K562 (cell line): ENCODE results near the gene ROPN1L. TPM values are rescaled to one million over a fixed set of nuclear protein-coding genes. Genes with fewer than 3 reads are reported as not detected.

Source experiments
- ATAC-seq: fragments of 200-7000 bp; cut with Tn5 transposase; 3 replicates; pipeline ENCODE4 v1.9.1; 2020; ENCODE audit warnings: moderate library complexity
- BruUV-seq: library from RNA; stranded (reverse); fragments of 400-500 nt; replicated peaks from 2 replicates; lab custom pipeline; 2021; lab: Mats Ljungman, UMichigan
- CTCF ChIA-PET: fragments of 300-600 bp; formaldehyde crosslinking; extraction: SDS; loops from one replicate; lab custom pipeline; 2021; ENCODE audit warnings: low intra/inter-chr PET ratio; lab: Yijun Ruan, JAX
- POLR2A ChIA-PET: fragments of 300-600, 350-650 bp; sonication (Branson Sonifier 250); formaldehyde crosslinking; extraction: SDS; loops from one replicate; lab custom pipeline; 2021; ENCODE audit warnings: antibody characterized with exemption, inconsistent platforms; lab: Yijun Ruan, JAX
- DNase-seq, 4 experiments: peaks; one replicate each; pipeline versions ENCODE4 v3.0.0 to v3.0.0-alpha.2; 2011 to 2018; ENCODE audit warnings: low spot score in 3 of 4, mixed read lengths in 3 of 4; ENCODE audit errors: extremely low read depth in 1 of 4
- FAIRE-seq: peaks from 2 replicates; lab custom pipeline; 2011; peaks lifted over from hg19 to GRCh38; lab: Jason Lieb, UNC
- H2AFZ ChIP-seq: 2 replicates; pipeline ENCODE4 v1.6.0; 2011; ENCODE audit warnings: low read depth, low read length, control low read depth, inconsistent platforms
- H3K27ac ChIP-seq: fragments of 200-600 bp; 3 replicates; pipeline ENCODE4 v1.8.0; 2011; ENCODE audit warnings: low read depth, mild to moderate bottlenecking, control low read depth, inconsistent platforms, low read length, moderate library complexity, mixed read lengths; ENCODE audit errors: extremely low read depth
- H3K27me3 ChIP-seq, 2 experiments: fragments of 300-600 bp in 1 of 2; 2 replicates in 1 of 2; 3 replicates in 1 of 2; pipeline versions ENCODE4 v1.6.0 to v1.8.0; 2011; ENCODE audit warnings: inconsistent platforms in 2 of 2, low read length in 2 of 2, mild to moderate bottlenecking in 1 of 2, mixed read lengths in 1 of 2, moderate library complexity in 1 of 2; ENCODE audit not compliant: control insufficient read depth in 2 of 2, insufficient read depth in 2 of 2
- H3K36me3 ChIP-seq: fragments of 300-600 bp; 3 replicates; pipeline ENCODE4 v1.8.0; 2011; ENCODE audit warnings: mild to moderate bottlenecking, low read length, inconsistent platforms; ENCODE audit not compliant: control insufficient read depth, insufficient read depth
- H3K4me1 ChIP-seq, 2 experiments: fragments of 200-600 bp in 1 of 2; replicated peaks in 1 of 2; 2 replicates in 1 of 2; 3 replicates in 1 of 2; pipeline versions ENCODE4 v1.5.1 to v1.8.0; 2011; ENCODE audit warnings: inconsistent platforms in 2 of 2, low read length in 2 of 2, mild to moderate bottlenecking in 1 of 2, mixed read lengths in 1 of 2, moderate library complexity in 1 of 2; ENCODE audit not compliant: control insufficient read depth in 2 of 2, insufficient read depth in 2 of 2
- H3K4me2 ChIP-seq: 2 replicates; pipeline ENCODE4 v1.6.1; 2011; ENCODE audit warnings: low read length, control low read depth, inconsistent platforms, mixed read lengths; ENCODE audit not compliant: insufficient read depth
- H3K4me3 ChIP-seq: fragments of 200-600 bp; sonication (generic), shearing (Covaris generic); 2 replicates; pipeline ENCODE4 v1.5.1; 2016; ENCODE audit warnings: control low read depth, inconsistent platforms
- H3K79me2 ChIP-seq: fragments of 200-600 bp; 3 replicates; pipeline ENCODE4 v1.8.0; 2011; ENCODE audit warnings: low read length, inconsistent platforms; ENCODE audit not compliant: control insufficient read depth, insufficient read depth
- H3K9ac ChIP-seq, 2 experiments: 2 replicates each; pipeline versions ENCODE4 v1.6.0 to v1.6.1; 2011; ENCODE audit warnings: low read depth in 2 of 2, low read length in 2 of 2, control low read depth in 1 of 2, inconsistent platforms in 1 of 2, mild to moderate bottlenecking in 1 of 2, mixed read lengths in 1 of 2; ENCODE audit not compliant: insufficient read depth in 1 of 2
- H3K9me1 ChIP-seq: one replicate; pipeline ENCODE4 v1.6.0; 2011; ENCODE audit warnings: inconsistent platforms, mild to moderate bottlenecking, low read length, moderate library complexity; ENCODE audit not compliant: control insufficient read depth, insufficient read depth
- H3K9me3 ChIP-seq: replicated peaks from 2 replicates; pipeline ENCODE4 v1.5.1; 2011; ENCODE audit warnings: low read depth, low read length, inconsistent platforms; ENCODE audit not compliant: control insufficient read depth, insufficient read depth
- H4K20me1 ChIP-seq: replicated peaks from 2 replicates; pipeline ENCODE4 v1.6.1; 2011; ENCODE audit warnings: low read length, inconsistent platforms, mixed read lengths; ENCODE audit not compliant: control insufficient read depth, insufficient read depth
- BHLHE40 ChIP-seq: IDR thresholded peaks from 2 replicates; pipeline ENCODE4 v1.6.1; 2011; ENCODE audit warnings: low read length, improper control_type of control experiment
- L3MBTL2 ChIP-seq: fragments of 450-650 bp; IDR thresholded peaks from 2 replicates; pipeline ENCODE4 v1.6.1; 2016; ENCODE audit warnings: mild to moderate bottlenecking, moderate library complexity
- ZBTB17 ChIP-seq: fragments of 450-650 bp; formaldehyde crosslinking; IDR thresholded peaks from 2 replicates; pipeline ENCODE4 v1.4.0; 2020; ENCODE audit warnings: mild to moderate bottlenecking
- ZSCAN29 ChIP-seq: fragments of 450-650 bp; IDR thresholded peaks from 2 replicates; pipeline ENCODE4 v1.6.1; 2017
- WGBS: fragments of 100-300 bp; shearing (Covaris generic); methylation state at CpG from one replicate; pipeline ENCODE4 v1.1.6; 2016; ENCODE audit warnings: low coverage, mixed read lengths; ENCODE audit not compliant: insufficient coverage; ENCODE audit errors: missing lambda C conversion rate; 5-methylcytosine and 5-hydroxymethylcytosine counted together
- in situ Hi-C: fragments of 300-500 bp; cut with MboI; formaldehyde crosslinking; loops from 4 replicates; pipeline ENCODE4 v1.15.0; 2018; ENCODE audit warnings: inconsistent platforms, mixed read lengths
- intact Hi-C: fragments of 100-400 bp; cut with micrococcal nuclease; formaldehyde crosslinking; loops from 2 replicates; pipeline ENCODE4 v1.14.2; 2022
- polyA plus RNA-seq, 8 experiments: library from polyadenylated mRNA; depleted of rRNA in 4 of 8; stranded (reverse) in 5 of 8; unstranded in 3 of 8; fragments of >200 nt; fragmentation: Nextera tagmentation in 2 of 8; fragmentation: Illumina TruSeq in 1 of 8; extraction: Ambion mirVana in 2 of 8; extraction: Trizol in 1 of 8; gene quantifications; 2 replicates each; pipeline versions ENCODE4 v1.2.1 to v1.2.3, GENCODE V29; 2011 to 2014; ENCODE audit warnings: inconsistent platforms in 1 of 8, missing spikeins in 1 of 8
- total RNA-seq, 7 experiments: library from RNA; depleted of rRNA in 6 of 7; stranded (reverse); fragments of >200 nt in 6 of 7; fragmentation: Illumina TruSeq in 2 of 7; extraction: Trizol in 2 of 7; gene quantifications; 2 replicates each; pipeline versions ENCODE4 v1.2.1 to v1.2.3, GENCODE V29; 2011 to 2021; ENCODE audit warnings: low replicate concordance in 1 of 7
- TF ChIP-seq, protein P1 (sequence below): fragments of 450-650 bp; IDR thresholded peaks from 2 replicates; pipeline ENCODE4 v1.6.1; 2018; ENCODE audit warnings: mild to moderate bottlenecking, low read depth; ENCODE audit not compliant: partially characterized antibody
- TF ChIP-seq, protein P2 (sequence below): sonication (generic); formaldehyde crosslinking; IDR thresholded peaks from 2 replicates; pipeline ENCODE4 v1.8.0; 2023; ENCODE audit warnings: mild to moderate bottlenecking, missing genetic modification reagents
- TF ChIP-seq, protein P3 (sequence below): fragments of 250-450 bp; sonication (Bioruptor Pico); IDR thresholded peaks from 2 replicates; pipeline ENCODE4 v1.9.0; 2021; ENCODE audit warnings: mild to moderate bottlenecking
- TF ChIP-seq, protein P4 (sequence below): fragments of 250-450 bp; sonication (Bioruptor Pico); IDR thresholded peaks from 2 replicates; pipeline ENCODE4 v1.8.0; 2021; ENCODE audit warnings: borderline replicate concordance, mild to moderate bottlenecking, moderate library complexity; ENCODE audit not compliant: poor library complexity, severe bottlenecking
- TF ChIP-seq, protein P5 (sequence below): sonication (generic); formaldehyde crosslinking; IDR thresholded peaks from 2 replicates; pipeline ENCODE4 v1.9.0; 2022; ENCODE audit warnings: mild to moderate bottlenecking, missing genetic modification reagents

The ROPN1L gene
- total and polyA plus RNA-seq, 9 of the 15 experiments (the other 6 are each of a cell fraction or from before 2014, with no cell fraction given): 0.04 to 0.85 (median 0.24) TPM; not detected in 3

DNA sequence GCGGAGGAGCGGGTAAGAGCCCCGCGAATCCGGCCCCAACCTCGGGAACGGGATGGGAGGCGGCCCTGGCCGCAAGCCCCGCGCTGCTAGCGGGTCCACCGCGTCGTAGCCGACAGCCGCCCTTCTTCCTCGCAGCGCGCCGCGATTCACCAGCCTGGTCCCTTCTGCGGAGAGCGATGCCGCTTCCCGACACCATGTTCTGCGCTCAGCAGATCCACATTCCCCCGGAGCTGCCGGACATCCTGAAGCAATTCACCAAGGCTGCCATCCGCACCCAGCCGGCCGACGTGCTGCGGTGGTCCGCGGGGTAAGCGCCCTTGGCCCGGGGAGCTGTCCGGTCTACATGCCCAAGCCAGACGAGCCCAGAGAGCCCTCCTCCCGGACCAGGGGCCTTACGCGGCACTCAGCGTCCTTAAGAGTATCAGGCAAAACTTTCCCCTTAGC, 335 bp downstream of the ROPN1L start (continued):
- TF ChIP-seq, protein P1, sequence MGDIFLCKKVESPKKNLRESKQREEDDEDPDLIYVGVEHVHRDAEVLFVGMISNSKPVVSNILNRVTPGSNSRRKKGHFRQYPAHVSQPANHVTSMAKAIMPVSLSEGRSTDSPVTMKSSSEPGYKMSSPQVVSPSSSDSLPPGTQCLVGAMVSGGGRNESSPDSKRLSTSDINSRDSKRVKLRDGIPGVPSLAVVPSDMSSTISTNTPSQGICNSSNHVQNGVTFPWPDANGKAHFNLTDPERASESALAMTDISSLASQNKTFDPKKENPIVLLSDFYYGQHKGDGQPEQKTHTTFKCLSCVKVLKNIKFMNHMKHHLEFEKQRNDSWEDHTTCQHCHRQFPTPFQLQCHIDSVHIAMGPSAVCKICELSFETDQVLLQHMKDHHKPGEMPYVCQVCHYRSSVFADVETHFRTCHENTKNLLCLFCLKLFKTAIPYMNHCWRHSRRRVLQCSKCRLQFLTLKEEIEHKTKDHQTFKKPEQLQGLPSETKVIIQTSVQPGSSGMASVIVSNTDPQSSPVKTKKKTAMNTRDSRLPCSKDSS: no peak
- TF ChIP-seq, protein P2, sequence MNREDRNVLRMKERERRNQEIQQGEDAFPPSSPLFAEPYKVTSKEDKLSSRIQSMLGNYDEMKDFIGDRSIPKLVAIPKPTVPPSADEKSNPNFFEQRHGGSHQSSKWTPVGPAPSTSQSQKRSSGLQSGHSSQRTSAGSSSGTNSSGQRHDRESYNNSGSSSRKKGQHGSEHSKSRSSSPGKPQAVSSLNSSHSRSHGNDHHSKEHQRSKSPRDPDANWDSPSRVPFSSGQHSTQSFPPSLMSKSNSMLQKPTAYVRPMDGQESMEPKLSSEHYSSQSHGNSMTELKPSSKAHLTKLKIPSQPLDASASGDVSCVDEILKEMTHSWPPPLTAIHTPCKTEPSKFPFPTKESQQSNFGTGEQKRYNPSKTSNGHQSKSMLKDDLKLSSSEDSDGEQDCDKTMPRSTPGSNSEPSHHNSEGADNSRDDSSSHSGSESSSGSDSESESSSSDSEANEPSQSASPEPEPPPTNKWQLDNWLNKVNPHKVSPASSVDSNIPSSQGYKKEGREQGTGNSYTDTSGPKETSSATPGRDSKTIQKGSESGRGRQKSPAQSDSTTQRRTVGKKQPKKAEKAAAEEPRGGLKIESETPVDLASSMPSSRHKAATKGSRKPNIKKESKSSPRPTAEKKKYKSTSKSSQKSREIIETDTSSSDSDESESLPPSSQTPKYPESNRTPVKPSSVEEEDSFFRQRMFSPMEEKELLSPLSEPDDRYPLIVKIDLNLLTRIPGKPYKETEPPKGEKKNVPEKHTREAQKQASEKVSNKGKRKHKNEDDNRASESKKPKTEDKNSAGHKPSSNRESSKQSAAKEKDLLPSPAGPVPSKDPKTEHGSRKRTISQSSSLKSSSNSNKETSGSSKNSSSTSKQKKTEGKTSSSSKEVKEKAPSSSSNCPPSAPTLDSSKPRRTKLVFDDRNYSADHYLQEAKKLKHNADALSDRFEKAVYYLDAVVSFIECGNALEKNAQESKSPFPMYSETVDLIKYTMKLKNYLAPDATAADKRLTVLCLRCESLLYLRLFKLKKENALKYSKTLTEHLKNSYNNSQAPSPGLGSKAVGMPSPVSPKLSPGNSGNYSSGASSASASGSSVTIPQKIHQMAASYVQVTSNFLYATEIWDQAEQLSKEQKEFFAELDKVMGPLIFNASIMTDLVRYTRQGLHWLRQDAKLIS (CRISPR knock-in tag): peak; percentile 51; the same call in 1 of the 2 replicates
- 0 out of 2 replicates have a peak, but pooled peaks have one; percentile 3 for TF ChIP-seq ZBTB17 (CRISPR knock-in tag)
- TF ChIP-seq, all 486 proteins: peak for 20

DNA sequence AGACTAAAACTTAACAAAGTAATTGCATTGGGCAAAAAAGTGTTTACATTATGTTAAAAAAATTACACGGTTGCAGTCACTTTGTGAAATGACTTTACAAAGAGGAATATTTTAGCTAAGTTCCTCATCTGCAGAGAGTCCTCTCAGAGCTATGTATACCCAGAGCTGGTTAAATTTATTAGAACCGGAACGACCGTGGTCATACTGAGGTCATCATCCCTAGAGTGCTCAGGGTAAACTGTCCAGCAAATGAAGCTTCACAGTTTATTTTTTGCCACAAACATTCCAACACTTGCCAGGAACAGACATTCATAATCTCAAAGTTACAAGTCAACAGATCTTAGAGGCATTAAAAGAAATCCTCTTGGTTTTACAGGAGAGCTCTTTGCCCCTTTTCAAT, 897 bp downstream of the ROPN1L start:
- peaks cover 7% of the 10 kb centered on the region; the same call in 1 of the 3 replicates for H3K36me3 ChIP-seq
- no peak for FAIRE-seq
- H3K27me3 ChIP-seq: no peaks in the 10 kb centered on the region
- ChIA-PET CTCF (no interaction called here), POLR2A (interaction anchor here (0.9 to 1.4 kb wide), 4 partner anchors 8 to 165 kb away, joined by 3 to 4 read pairs (median 4); no protein-coding TSS in a partner anchor)
- H3K4me1 ChIP-seq: peaks cover 26 to 38% of the 10 kb centered on the region in 2 experiments; a peak in 4 of 5 replicates
- intact Hi-C loops: no loop called here
- H2AFZ ChIP-seq: no peak overlapping the region; the same call in 1 of the 2 replicates
- BruUV-seq: no TSS peak
- no peak overlapping the region for H3K9ac ChIP-seq
- H4K20me1 ChIP-seq: no peaks in the 10 kb centered on the region
- peak overlapping the region; percentile 87; the same call in 1 of the 2 replicates for H3K4me2 ChIP-seq
- no peak overlapping the region for H3K27ac ChIP-seq
- WGBS: 17% methylated on average over 4 of the region's 4 CpGs
- in situ Hi-C loops: no loop called here
- ATAC-seq: no peak
- peak overlapping the region; percentile 50; the same call in 1 of the 2 replicates for H3K4me3 ChIP-seq
- H3K9me1 ChIP-seq: no peaks in the 10 kb centered on the region
- DNase-seq: no peak
- H3K9me3 ChIP-seq: no peaks in the 10 kb centered on the region
- no peaks in the 10 kb centered on the region for H3K79me2 ChIP-seq
- TF ChIP-seq, protein P3, sequence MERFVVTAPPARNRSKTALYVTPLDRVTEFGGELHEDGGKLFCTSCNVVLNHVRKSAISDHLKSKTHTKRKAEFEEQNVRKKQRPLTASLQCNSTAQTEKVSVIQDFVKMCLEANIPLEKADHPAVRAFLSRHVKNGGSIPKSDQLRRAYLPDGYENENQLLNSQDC (CRISPR knock-in tag): no peak
- TF ChIP-seq, protein P4, sequence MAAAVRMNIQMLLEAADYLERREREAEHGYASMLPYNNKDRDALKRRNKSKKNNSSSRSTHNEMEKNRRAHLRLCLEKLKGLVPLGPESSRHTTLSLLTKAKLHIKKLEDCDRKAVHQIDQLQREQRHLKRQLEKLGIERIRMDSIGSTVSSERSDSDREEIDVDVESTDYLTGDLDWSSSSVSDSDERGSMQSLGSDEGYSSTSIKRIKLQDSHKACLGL (CRISPR knock-in tag): no peak
- TF ChIP-seq ZSCAN29 (no peak), BHLHE40 (no peak), L3MBTL2 (no peak)
- TF ChIP-seq, protein P5, sequence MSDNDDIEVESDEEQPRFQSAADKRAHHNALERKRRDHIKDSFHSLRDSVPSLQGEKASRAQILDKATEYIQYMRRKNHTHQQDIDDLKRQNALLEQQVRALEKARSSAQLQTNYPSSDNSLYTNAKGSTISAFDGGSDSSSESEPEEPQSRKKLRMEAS (CRISPR knock-in tag): no peak
